ENCODE results near the gene PRICKLE2. TPM values are rescaled to one million over a fixed set of nuclear protein-coding genes. Genes with fewer than 3 reads are reported as not detected.

The PRICKLE2 gene
- total and polyA plus RNA-seq, 10 donors = 0.27 to 11.4 (median 5.4) TPM

DNA sequence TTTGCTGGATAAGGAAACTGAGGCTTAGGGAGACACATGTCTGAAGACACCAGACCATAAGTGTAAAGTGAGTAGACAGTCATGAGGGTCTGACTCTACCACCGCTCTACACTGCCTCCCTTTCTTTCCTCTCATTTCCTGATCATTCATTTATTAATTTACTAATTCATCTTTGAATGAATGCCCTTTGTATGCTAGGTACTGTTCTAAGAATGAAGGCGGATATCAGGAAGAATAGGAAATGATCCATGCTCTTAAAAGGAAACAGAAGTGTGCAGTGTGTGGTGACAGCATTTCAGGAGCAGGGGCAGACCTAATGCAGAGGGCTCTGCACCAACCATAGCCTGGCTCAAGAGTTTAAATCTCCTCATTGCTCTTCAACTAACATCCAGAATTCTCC is 170.2 kb downstream of the PRICKLE2 start:
- no peak overlapping the region for H3K4me3 ChIP-seq
- intact Hi-C loops (cut with DNase I; ENCODE audit: low total_unique reads) = no loop called here
- H3K27ac ChIP-seq = no peak overlapping the region
- TF ChIP-seq, protein P1, sequence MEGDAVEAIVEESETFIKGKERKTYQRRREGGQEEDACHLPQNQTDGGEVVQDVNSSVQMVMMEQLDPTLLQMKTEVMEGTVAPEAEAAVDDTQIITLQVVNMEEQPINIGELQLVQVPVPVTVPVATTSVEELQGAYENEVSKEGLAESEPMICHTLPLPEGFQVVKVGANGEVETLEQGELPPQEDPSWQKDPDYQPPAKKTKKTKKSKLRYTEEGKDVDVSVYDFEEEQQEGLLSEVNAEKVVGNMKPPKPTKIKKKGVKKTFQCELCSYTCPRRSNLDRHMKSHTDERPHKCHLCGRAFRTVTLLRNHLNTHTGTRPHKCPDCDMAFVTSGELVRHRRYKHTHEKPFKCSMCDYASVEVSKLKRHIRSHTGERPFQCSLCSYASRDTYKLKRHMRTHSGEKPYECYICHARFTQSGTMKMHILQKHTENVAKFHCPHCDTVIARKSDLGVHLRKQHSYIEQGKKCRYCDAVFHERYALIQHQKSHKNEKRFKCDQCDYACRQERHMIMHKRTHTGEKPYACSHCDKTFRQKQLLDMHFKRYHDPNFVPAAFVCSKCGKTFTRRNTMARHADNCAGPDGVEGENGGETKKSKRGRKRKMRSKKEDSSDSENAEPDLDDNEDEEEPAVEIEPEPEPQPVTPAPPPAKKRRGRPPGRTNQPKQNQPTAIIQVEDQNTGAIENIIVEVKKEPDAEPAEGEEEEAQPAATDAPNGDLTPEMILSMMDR (IDR thresholded peaks at IDR 0.05 in 8 of 11, conservative IDR thresholded peaks at IDR 0.05 in 3 of 11) = no peak
- no peak for TF ChIP-seq POLR2AphosphoS5 (IDR thresholded peaks at IDR 0.05)
- no peak for TF ChIP-seq POLR2A (IDR thresholded peaks at IDR 0.05)
- no peaks in the 10 kb centered on the region for H3K9me3 ChIP-seq
- no peak for DNase-seq
- H3K4me1 ChIP-seq = no peaks in the 10 kb centered on the region
- WGBS, 5 donors = 60 to 79% (median 70%) methylated on average over 2 of the region's 2 CpGs
- peaks cover 0 to 3% (median 0%) of the 10 kb centered on the region in 7 donors for H3K27me3 ChIP-seq (replicated peaks in 1 of 7)
- no peaks in the 10 kb centered on the region for H3K36me3 ChIP-seq

DNA sequence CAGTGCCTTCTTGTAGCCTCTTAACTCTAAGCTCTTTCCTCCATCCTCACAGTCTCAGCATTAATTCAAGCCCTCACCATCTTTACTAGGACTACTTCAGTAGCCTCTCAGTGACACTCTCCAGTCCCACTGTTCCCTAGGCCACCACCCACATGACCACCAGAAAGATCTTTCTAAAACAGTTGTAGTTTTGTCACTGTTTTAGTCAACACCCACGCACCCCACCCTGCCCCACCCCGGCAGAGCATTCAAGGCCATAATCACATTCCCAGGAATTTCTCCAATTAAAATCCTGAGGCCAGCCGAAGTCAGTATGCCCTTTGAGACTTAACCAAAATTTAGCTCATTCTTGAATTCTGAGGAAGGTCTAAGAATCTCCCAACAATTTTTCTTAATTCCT is 170.8 kb downstream of the PRICKLE2 start:
- Histone ChIP-seq H3K4me1 (no peaks in the 10 kb centered on the region), H3K9me3 (no peaks in the 10 kb centered on the region), H3K27me3 (replicated peaks in 1 of 7) (peaks cover 0 to 3% (median 0%) of the 10 kb centered on the region in 7 donors), H3K4me3 (no peak overlapping the region), H3K36me3 (no peaks in the 10 kb centered on the region), H3K27ac (no peak overlapping the region)
- intact Hi-C loops (cut with DNase I; ENCODE audit: low total_unique reads) = no loop called here
- WGBS, 5 donors = 79 to 88% (median 86%) methylated on average over 3 of the region's 3 CpGs
- TF ChIP-seq POLR2AphosphoS5 (IDR thresholded peaks at IDR 0.05) (no peak), POLR2A (IDR thresholded peaks at IDR 0.05) (no peak)
- TF ChIP-seq, protein P1 (IDR thresholded peaks at IDR 0.05 in 8 of 11, conservative IDR thresholded peaks at IDR 0.05 in 3 of 11) = no peak
- DNase-seq = no peak

DNA sequence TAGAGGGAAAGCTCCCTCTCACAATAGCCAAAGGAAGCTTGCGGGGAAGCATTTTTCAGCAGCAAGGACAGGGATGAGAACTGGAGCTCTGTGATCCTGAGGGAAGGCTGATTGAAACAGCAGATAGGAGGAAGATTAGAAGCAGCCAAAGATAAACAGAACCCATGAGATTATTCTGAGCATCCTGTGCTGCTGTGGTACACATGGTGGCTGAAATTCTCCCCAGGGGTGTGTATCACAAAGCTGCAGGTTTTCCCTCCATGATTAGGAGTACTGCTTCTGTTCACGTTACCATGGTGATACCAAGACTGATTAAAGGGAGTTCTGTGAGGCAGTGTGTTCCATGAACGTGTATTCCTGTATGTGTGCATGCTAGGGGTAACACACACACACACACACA is 171.7 kb downstream of the PRICKLE2 start:
- Histone ChIP-seq H3K4me1 (peaks cover 0 to 3% (median 0%) of the 10 kb centered on the region in 6 donors), H3K4me3 (no peak overlapping the region), H3K9me3 (no peaks in the 10 kb centered on the region), H3K27me3 (replicated peaks in 1 of 7) (peaks cover 0 to 10% (median 0%) of the 10 kb centered on the region in 7 donors), H3K27ac (no peak overlapping the region), H3K36me3 (no peaks in the 10 kb centered on the region)
- 74 to 86% (median 83%) methylated on average over 3 of the region's 3 CpGs for WGBS, 5 donors
- DNase-seq = no peak
- TF ChIP-seq, protein P1 (IDR thresholded peaks at IDR 0.05 in 8 of 11, conservative IDR thresholded peaks at IDR 0.05 in 3 of 11) = no peak
- TF ChIP-seq POLR2AphosphoS5 (IDR thresholded peaks at IDR 0.05) = no peak
- no peak for TF ChIP-seq POLR2A (IDR thresholded peaks at IDR 0.05)
- intact Hi-C loops (cut with DNase I; ENCODE audit: low total_unique reads) = no loop called here

DNA sequence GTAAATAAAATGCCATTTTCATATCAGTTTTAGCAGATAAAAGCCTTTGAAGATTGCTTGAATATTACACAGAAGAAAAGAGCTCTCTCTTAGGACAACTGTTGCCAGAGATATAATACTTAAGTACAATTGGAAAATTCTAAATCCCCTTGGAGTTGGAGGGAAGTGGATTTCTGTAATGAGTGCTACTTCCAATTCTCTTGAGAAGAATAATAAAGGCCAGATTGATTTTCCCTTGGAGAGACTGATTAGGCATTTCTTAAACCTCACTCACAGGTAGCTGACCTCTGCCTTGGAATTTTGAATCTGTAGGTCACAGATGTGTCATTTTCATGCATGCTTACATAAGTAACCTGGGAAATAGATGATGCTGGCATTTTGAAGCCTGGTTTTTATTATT is 172.1 kb downstream of the PRICKLE2 start:
- peaks cover 0 to 6% (median 0%) of the 10 kb centered on the region in 6 donors for H3K4me1 ChIP-seq
- H3K27ac ChIP-seq = no peak overlapping the region
- no peak overlapping the region for H3K4me3 ChIP-seq
- H3K27me3 ChIP-seq (replicated peaks in 1 of 7) = peaks cover 0 to 15% (median 0%) of the 10 kb centered on the region in 7 donors
- no peaks in the 10 kb centered on the region for H3K9me3 ChIP-seq
- DNase-seq = no peak
- intact Hi-C loops (cut with DNase I; ENCODE audit: low total_unique reads) = no loop called here
- TF ChIP-seq POLR2AphosphoS5 (IDR thresholded peaks at IDR 0.05) (no peak), POLR2A (IDR thresholded peaks at IDR 0.05) (no peak)
- TF ChIP-seq, protein P1 (IDR thresholded peaks at IDR 0.05 in 8 of 11, conservative IDR thresholded peaks at IDR 0.05 in 3 of 11) = no peak
- no peaks in the 10 kb centered on the region for H3K36me3 ChIP-seq

Measured in spleen (tissue), 11 donors.